Activated CD4-positive, alpha-beta T cell treated with anti-CD3 and anti-CD28 coated beads, Interleukin-2, Interleukin-6, amounts not matched to agents 100 ng/mL and 50 ng/mL, durations not matched to agents 16 hours and 8 hours (primary cell): ENCODE results near the gene EEF1AKMT1.
A peak's percentile ranks its signal among the peaks of the same experiment; 100 is the strongest.

Source experiments
- DNase-seq: peaks from one replicate; pipeline ENCODE4 v3.0.0-alpha.2; 2020

EEF1AKMT1 gene

DNA sequence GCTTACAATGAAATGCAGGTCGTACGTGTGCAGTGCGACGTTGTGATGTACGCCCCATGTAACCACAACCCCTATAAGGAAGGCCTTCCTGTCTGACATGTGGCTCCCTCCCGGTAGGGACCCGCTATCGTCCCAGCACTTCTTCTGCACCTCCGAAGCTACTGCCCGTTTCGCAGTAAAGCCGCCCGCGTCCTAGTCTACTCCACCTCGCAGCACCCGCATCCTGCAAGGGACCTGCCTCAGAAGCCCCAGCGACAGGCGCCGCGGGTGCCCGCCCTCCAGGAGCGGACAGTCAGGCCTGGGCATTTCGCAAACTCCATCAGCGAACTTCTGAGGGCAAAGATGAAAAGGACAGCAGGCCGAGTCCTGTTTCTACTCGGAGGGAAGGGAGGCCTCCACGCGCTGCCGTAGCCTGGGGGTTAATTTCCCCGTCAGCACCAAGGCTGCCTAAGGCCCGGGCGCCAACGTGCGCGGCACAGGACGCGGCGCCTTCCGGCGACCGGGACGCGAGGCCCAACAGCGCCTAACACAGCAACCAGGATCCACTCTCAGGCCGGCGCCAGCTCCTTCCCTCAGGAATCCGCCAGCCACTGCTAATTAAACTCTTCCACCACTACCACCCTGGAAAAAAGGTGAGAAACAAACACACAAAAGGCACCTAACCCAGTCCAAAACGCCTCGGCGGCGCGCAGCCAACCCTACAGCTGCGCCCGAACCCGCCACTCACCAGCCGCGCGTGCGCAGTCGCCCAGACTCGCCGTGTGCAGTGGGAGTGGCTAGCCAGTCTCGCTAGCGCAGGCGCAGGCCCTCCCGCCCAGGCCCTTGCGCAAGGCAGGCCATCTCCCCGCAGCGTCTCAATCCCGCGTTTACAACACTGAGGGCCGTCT is at the start of gene EEF1AKMT1:
Gene EEF1AKMT1 (minus strand): TSS at position 768 of the 887 bp plus-strand sequence. CDS start 16,363 bp downstream, outside the sequence.
- DNase-seq, result peak; percentile 97

DNA sequence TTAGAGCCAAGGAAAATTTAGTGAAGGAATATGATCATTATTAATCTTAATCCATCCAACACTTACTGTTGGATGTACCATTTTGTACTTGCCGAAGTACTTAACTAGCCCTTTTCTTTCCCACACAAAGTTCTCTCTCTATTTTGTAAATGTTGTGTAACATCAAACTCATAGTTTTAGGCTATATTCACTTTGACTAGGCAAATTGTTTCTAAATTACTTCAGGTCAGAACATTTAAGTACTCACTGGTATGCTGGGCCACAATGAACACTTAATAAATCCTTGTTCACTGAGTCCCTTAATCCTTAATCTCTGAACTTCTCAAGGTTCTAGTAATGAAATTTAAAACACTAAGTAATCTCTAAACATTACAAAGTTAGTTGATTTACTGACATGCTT is 49.3 kb upstream of the EEF1AKMT1 start:
- no peak for DNase-seq

DNA sequence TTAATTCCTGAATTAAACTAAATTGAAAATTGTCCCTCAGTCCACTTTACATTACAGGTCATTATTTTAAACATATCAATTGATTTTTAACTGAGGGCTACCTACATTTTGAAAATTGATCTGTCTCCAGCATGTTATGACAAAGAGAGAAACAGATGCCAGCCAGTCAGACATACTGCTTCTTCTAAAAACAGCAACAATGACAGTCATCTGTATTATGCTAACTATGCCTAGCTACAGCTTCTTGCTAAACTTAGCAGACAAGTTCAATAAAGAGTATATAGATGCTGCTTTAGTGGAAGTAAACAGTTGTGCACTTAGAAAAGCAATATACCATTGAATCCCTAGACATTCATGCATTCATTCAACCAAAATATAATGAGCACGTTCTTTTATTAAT is 48.6 kb upstream of the EEF1AKMT1 start:
- no peak for DNase-seq

DNA sequence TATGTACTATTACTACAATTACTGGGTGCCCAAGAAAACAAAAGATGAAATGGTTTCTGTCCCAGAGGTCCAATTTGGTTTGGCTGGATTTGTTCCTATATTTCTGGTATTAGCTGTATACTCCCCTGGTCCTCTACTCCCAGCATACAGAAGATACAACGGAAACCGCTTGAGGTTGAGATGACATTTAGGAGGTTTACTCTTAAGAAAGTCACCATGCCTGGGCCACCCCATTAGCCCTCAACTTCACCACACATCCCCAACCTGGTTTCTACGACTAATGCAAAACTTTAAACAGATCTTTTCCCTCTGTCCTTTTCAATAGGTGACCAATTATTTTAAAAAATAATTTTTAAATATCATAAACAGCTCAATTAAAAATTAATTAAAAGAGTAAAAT is 46.0 kb upstream of the EEF1AKMT1 start:
- no peak for DNase-seq

GRCh38 chr13:20815464-20815863 is 41.7 kb upstream of the EEF1AKMT1 start:
- no peak for DNase-seq

GRCh38 chr13:20814224-20814910 is 40.6 kb upstream of the EEF1AKMT1 start:
- DNase-seq, result no peak

- no peak for DNase-seq
Observed at GRCh38 chr13:20812890-20813289, 39.1 kb upstream of the EEF1AKMT1 start.

GRCh38 chr13:20810808-20811207 is 37.0 kb upstream of the EEF1AKMT1 start:
- no peak for DNase-seq

DNA sequence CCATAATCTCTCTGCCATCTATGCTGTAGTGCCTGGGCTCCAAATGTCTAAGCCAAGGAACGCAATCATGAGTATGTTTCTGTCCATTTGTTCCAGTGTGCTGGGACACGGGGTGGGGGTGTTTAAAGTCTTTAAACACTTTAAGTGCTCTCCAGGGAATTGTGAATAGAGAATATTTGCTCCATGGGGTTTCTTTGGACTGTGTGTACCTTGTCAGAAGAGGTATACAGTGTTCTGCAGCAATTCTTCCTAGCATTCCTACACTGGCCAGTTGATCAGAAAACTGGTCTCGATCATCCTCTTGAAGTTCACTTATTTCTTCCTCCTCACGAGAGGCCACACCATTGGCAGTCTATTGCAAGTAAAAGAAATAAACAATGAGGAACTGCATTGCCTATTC is 35.1 kb upstream of the EEF1AKMT1 start:
- no peak for DNase-seq

GRCh38 chr13:20803180-20803965 is 29.6 kb upstream of the EEF1AKMT1 start:
- DNase-seq, result no peak

GRCh38 chr13:20801707-20802106 is 27.9 kb upstream of the EEF1AKMT1 start:
- DNase-seq, result no peak

DNA sequence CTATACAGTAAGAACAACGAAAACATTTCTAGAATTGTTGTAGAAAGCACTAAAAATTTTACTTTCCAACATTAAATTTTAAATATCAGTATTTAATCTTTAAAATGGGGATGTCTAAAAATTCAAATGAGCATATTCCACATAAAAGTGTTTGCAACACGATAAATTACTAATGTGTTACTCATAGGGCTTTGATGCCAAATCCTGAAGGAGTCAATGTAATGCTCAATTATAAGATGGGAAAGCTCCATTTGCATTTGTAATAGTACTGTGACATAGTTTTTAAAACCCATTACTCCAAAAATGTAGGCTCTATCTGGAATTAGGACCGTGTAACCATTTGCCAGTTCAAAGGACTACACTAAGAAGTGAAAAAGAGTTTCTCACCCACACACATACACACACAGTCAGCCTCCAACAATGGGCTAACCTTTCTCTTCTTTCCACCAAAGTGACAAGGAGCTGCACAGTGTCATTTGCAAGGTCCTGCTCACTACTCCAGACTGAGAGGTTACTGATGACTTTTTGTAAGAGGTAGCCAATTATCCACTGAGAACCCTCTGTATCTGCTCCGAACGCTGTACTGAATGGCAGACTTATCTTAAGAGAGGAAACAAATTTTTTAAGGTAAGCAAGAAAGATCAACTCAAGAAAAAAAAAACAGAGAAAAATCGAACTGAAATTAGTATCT is 26.1 kb upstream of the EEF1AKMT1 start:
- no peak for DNase-seq

DNA sequence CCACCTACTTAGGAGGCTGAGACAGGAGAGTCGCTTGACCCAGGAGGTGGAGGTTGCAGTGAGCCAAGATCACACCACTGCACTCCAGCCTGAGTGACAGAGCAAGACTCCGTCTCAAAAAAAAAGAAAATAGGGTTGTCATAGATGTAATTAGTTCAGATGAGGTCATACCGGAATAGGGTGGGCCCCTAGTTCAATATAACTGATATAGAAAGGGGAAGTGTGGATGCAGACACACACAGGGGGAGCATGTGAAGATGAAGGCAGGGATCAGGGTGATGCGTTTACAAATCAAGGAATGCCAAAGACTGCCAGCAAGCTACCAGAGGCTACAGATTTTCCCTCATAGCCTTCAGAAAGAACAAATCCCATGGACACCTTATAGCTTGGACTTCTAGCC is 24.3 kb upstream of the EEF1AKMT1 start:
- DNase-seq, result no peak

DNA sequence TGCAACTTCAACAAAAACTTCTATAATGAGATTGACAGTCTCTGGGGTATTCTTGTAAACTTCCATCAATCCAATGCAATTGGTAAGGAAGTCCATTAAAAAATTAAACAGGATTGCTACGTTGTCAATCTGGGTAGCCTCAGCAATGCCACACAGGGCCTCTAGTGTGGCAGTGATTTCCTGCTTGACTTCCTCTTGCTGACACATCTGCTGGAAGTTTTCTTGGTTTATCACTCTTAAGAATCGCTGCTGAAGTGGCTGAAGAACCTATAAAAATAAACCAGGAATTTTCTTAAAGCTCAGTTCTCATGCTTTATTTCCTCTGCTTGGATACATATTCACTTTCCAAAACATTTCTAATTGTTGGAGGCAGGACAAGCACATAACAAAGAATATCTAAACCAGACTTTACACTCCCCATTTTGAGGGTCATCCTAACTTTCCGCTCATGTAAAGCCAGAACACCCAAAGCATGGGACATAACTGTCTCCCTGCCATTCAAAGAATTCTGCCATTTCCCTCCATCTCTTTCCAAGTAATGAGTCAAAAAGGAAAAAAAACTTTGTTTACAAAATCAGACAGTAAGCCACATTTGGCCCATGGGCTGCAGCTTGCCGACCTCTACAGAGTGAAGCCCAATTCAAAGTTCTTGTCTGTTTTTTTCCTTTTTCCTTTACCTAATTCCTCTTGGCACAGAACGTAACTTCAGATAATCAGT is 23.2 kb upstream of the EEF1AKMT1 start:
- DNase-seq, result no peak

DNA sequence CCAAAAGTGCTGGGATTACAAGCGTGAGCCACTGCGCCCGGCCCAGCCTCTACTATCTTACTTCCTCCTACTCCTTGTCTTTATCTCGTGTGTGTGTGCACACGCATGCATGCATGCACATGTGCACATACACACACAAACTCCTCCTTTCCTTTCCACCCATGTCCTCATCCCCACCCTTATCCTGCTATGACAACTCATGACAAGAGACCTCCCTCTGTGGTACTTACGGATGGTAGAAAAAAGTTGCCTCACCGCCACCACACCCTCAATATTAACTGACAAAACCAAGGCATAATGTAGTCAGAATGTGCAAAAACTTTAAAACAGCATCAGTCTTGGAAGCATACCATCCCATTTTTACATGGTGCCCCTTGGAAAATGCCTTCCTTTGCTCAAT is 15.9 kb upstream of the EEF1AKMT1 start:
- no peak for DNase-seq

GRCh38 chr13:20788312-20788711 is 14.6 kb upstream of the EEF1AKMT1 start:
- no peak for DNase-seq

DNA sequence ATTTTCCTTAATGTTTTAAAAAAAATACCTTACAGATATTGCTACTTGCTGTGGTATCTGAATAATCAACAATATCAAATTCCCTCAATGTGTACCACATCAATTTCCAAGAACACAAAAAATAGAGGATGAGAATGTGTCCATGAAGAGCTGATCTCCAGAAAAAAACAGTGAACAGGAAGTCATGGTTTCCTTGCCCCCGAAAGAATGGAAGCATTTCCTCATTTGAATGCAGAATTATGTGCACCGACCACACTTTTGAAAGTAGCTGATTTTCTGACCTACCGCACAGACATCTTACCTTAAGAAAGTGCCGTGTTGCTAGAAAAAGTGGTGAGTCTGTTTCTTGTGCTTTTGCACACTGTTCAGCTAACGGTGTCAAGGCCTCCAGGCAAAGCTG is 13.4 kb upstream of the EEF1AKMT1 start:
- no peak for DNase-seq

GRCh38 chr13:20782116-20782708 is 8.5 kb upstream of the EEF1AKMT1 start:
- DNase-seq, result no peak

- no peak for DNase-seq
Observed at GRCh38 chr13:20780317-20780716, 6.6 kb upstream of the EEF1AKMT1 start.

- DNase-seq, result no peak
Observed at GRCh38 chr13:20779405-20779804, 5.6 kb upstream of the EEF1AKMT1 start.

DNA sequence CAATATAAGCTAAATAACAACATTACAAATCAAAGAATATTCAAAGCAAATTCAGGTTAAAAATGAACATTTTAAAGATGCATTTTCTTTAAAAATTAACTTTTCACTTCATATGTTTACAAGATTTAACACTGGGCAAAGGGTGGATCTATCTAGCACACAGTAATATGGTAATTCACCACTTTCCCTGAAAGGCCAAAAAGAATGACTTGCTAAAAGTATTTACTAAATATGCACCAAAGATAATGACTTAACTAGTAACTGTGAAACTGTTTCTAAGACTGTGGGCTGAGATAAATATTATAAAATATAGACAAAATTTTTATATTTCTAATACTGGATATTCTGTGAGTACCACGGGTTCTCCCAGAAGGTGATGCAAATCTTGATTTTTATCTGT is 4.5 kb upstream of the EEF1AKMT1 start:
- no peak for DNase-seq

- no peak for DNase-seq
Observed at GRCh38 chr13:20776751-20777150, 3.0 kb upstream of the EEF1AKMT1 start.
